IMR-90 (cell line): ENCODE measurements around the gene P2RX5. TPM values are rescaled to one million over a fixed set of nuclear protein-coding genes. Genes with fewer than 3 reads are reported as not detected.
A peak's percentile ranks its signal among the peaks of the same experiment; 100 is the strongest.

ENCODE experiments used
- ATAC-seq: fragments of 200-7000 bp; cut with Tn5 transposase; 2 replicates; pipeline ENCODE4 v1.9.1; 2020; ENCODE audit warnings: low read depth, mild to moderate bottlenecking, moderate library complexity
- BruUV-seq: library from RNA; stranded (reverse); fragments of 400-500 nt; replicated peaks from 2 replicates; lab custom pipeline; 2021; lab: Mats Ljungman, UMichigan
- CTCF ChIA-PET: fragments of 300-600 bp; formaldehyde crosslinking; extraction: SDS; loops from one replicate; lab custom pipeline; 2021; ENCODE audit warnings: antibody characterized with exemption; lab: Yijun Ruan, JAX
- POLR2A ChIA-PET: fragments of 300-600 bp; sonication (Branson Sonifier 250); formaldehyde crosslinking; loops from one replicate; lab custom pipeline; 2022; ENCODE audit warnings: antibody characterized with exemption; ENCODE audit not compliant: unreplicated experiment; lab: Charles Lee
- DNase-seq: peaks from one replicate; pipeline ENCODE4 v3.0.0; 2013
- H2AFZ ChIP-seq: replicated peaks from 2 replicates; pipeline ENCODE3; 2013; ENCODE audit warnings: low read length, mild to moderate bottlenecking; ENCODE audit not compliant: poor library complexity
- H2AK5ac ChIP-seq: 2 replicates; pipeline ENCODE4 v1.6.1; 2013; ENCODE audit warnings: low read depth, low read length, inconsistent platforms
- H2AK9ac ChIP-seq: replicated peaks from 2 replicates; pipeline ENCODE3; 2013; ENCODE audit warnings: mild to moderate bottlenecking, low read depth, low read length, moderate library complexity; ENCODE audit not compliant: poor library complexity
- H2BK120ac ChIP-seq: 2 replicates; pipeline ENCODE4 v1.6.1; 2013; ENCODE audit warnings: low read depth, low read length, inconsistent platforms
- H2BK15ac ChIP-seq: 3 replicates; pipeline ENCODE4 v1.6.1; 2013; ENCODE audit warnings: low read depth, low read length, inconsistent platforms
- H2BK20ac ChIP-seq: 2 replicates; pipeline ENCODE4 v1.6.1; 2013; ENCODE audit warnings: low read depth, mild to moderate bottlenecking, inconsistent platforms, low read length, moderate library complexity
- H2BK5ac ChIP-seq: 2 replicates; pipeline ENCODE4 v1.6.1; 2013; ENCODE audit warnings: mild to moderate bottlenecking, low read depth, low read length, inconsistent platforms; ENCODE audit not compliant: poor library complexity, severe bottlenecking
- H3K14ac ChIP-seq: replicated peaks from 2 replicates; pipeline ENCODE4 v1.6.1; 2013; ENCODE audit warnings: low read depth, low read length, inconsistent platforms
- H3K18ac ChIP-seq: 2 replicates; pipeline ENCODE4 v1.6.1; 2013; ENCODE audit warnings: low read depth, low read length, control low read depth
- H3K23ac ChIP-seq: 2 replicates; pipeline ENCODE4 v1.6.1; 2013; ENCODE audit warnings: low read depth, low read length, inconsistent platforms
- H3K27ac ChIP-seq: 2 replicates; pipeline ENCODE4 v1.5.1; 2013; ENCODE audit warnings: mild to moderate bottlenecking, control low read depth, low read length; ENCODE audit not compliant: insufficient read depth
- H3K27me3 ChIP-seq: 2 replicates; pipeline ENCODE4 v1.6.1; 2013; ENCODE audit warnings: low read length; ENCODE audit not compliant: control insufficient read depth, insufficient read depth
- H3K36me3 ChIP-seq: 2 replicates; pipeline ENCODE4 v1.6.1; 2013; ENCODE audit warnings: low read length, mixed read lengths; ENCODE audit not compliant: control insufficient read depth, insufficient read depth
- H3K4ac ChIP-seq: 2 replicates; pipeline ENCODE4 v1.6.1; 2013; ENCODE audit warnings: low read depth, low read length, inconsistent platforms
- H3K4me1 ChIP-seq: 2 replicates; pipeline ENCODE4 v1.6.1; 2013; ENCODE audit warnings: low read length, mixed read lengths; ENCODE audit not compliant: control insufficient read depth, insufficient read depth
- H3K4me2 ChIP-seq: 2 replicates; pipeline ENCODE4 v1.6.1; 2013; ENCODE audit warnings: low read depth, mild to moderate bottlenecking, control low read depth, low read length, moderate library complexity
- H3K4me3 ChIP-seq: 2 replicates; pipeline ENCODE4 v1.5.1; 2013; ENCODE audit warnings: low read depth, mild to moderate bottlenecking, control low read depth, low read length, moderate library complexity; ENCODE audit not compliant: insufficient read depth
- H3K56ac ChIP-seq: 2 replicates; pipeline ENCODE4 v1.6.1; 2013; ENCODE audit warnings: low read length, inconsistent platforms; ENCODE audit not compliant: insufficient read depth; ENCODE audit errors: extremely low read depth
- H3K79me1 ChIP-seq, 2 experiments: 2 replicates each; pipeline ENCODE4 v1.6.1; 2013; ENCODE audit warnings: low read length in 2 of 2, inconsistent platforms in 1 of 2, low read depth in 1 of 2
- H3K9ac ChIP-seq: 2 replicates; pipeline ENCODE4 v1.6.1; 2013; ENCODE audit warnings: low read depth, low read length, control low read depth
- H3K9me1 ChIP-seq: 2 replicates; pipeline ENCODE4 v1.6.1; 2013; ENCODE audit warnings: low read length, inconsistent platforms; ENCODE audit not compliant: insufficient read depth
- H3K9me3 ChIP-seq: 2 replicates; pipeline ENCODE4 v1.6.1; 2013; ENCODE audit warnings: low read length; ENCODE audit not compliant: control insufficient read depth, insufficient read depth
- H4K20me1 ChIP-seq: 2 replicates; pipeline ENCODE4 v1.6.1; 2013; ENCODE audit warnings: low read length, inconsistent platforms; ENCODE audit not compliant: insufficient read depth
- H4K5ac ChIP-seq: 2 replicates; pipeline ENCODE4 v1.6.1; 2013; ENCODE audit warnings: mild to moderate bottlenecking, low read depth, low read length, control low read depth
- H4K8ac ChIP-seq, 2 experiments: 2 replicates each; pipeline ENCODE4 v1.6.1; 2013; ENCODE audit warnings: low read depth in 2 of 2, low read length in 2 of 2, control low read depth in 1 of 2, inconsistent platforms in 1 of 2
- H4K91ac ChIP-seq: 2 replicates; pipeline ENCODE4 v1.6.1; 2013; ENCODE audit warnings: low read depth, low read length, inconsistent platforms; ENCODE audit not compliant: insufficient read depth
- WGBS, 2 experiments: methylation state at CpG; one replicate each; pipeline versions ENCODE4 v1.1.5 to v1.1.7; 2013; ENCODE audit warnings: missing lambda C conversion rate in 2 of 2; ENCODE audit not compliant: insufficient read length in 1 of 2; ENCODE audit errors: extremely low coverage in 2 of 2; 5-methylcytosine and 5-hydroxymethylcytosine counted together
- dilution Hi-C: fragments of 300-500 bp; cut with HindIII; formaldehyde crosslinking; loops from one replicate; pipeline ENCODE4 v1.14.3; 2018; ENCODE audit warnings: low sequenced_read_pairs; ENCODE audit not compliant: unreplicated experiment
- in situ Hi-C: fragments of 300-500 bp; cut with MboI; formaldehyde crosslinking; loops from 3 replicates; pipeline ENCODE4 v1.14.3; 2019; ENCODE audit warnings: low sequenced_read_pairs, inconsistent platforms, mixed read lengths
- intact Hi-C: fragments of 100-400 bp; cut with micrococcal nuclease; formaldehyde crosslinking; loops from 2 replicates; pipeline ENCODE4 v1.10.0; 2022
- polyA plus RNA-seq, 3 experiments: library from polyadenylated mRNA; depleted of rRNA; stranded (reverse); fragments of >200 nt; gene quantifications; 2 replicates each; pipeline ENCODE4 v1.2.3, GENCODE V29; 2012; ENCODE audit warnings: low replicate concordance in 1 of 3
- total RNA-seq: library from RNA; depleted of rRNA; stranded (reverse); fragments of >200 nt; gene quantifications from 2 replicates; pipeline ENCODE4 v1.2.3, GENCODE V29; 2012
- TF ChIP-seq, protein P1 (sequence below): fragments of 150-350 bp; IDR thresholded peaks from 2 replicates; pipeline ENCODE4 v1.6.1; 2017; ENCODE audit warnings: mild to moderate bottlenecking, antibody characterized with exemption, low read length, low read depth

P2RX5 gene
- total and polyA plus RNA-seq, 2 of the 4 experiments (the other 2 are of a cell fraction), result 1.8 to 3.7 TPM

GRCh38 chr17:3695129-3695722 is 729 bp downstream of the P2RX5 start:
- Histone ChIP-seq H3K79me1 (no peaks in the 10 kb centered on the region), H3K27me3 (peaks cover 17% of the 10 kb centered on the region), H4K5ac (no peak overlapping the region), H3K9ac (no peak overlapping the region), H2BK5ac (no peak overlapping the region), H3K23ac (peak overlapping the region; percentile 38; the same call in 1 of the 2 replicates), H3K14ac (no peak overlapping the region), H3K18ac (no peak overlapping the region), H2AK5ac (no peak overlapping the region; the same call in 1 of the 2 replicates), H3K4me3 (peak overlapping the region; percentile 79), H3K36me3 (no peaks in the 10 kb centered on the region), H3K56ac (no peak overlapping the region), H2BK20ac (no peak overlapping the region), H4K8ac (no peak overlapping the region), H2BK15ac (no peak overlapping the region), H4K91ac (no peak overlapping the region), H3K9me3 (peaks cover 12% of the 10 kb centered on the region), H2AFZ (peak overlapping the region; percentile 94), H3K4ac (no peak overlapping the region), H2AK9ac (peak overlapping the region; percentile 55), H3K9me1 (no peaks in the 10 kb centered on the region), H4K20me1 (no peaks in the 10 kb centered on the region), H3K27ac (no peak overlapping the region), H2BK120ac (no peak overlapping the region), H3K4me2 (peak overlapping the region; percentile 90), H3K4me1 (peaks cover 4% of the 10 kb centered on the region; the same call in 1 of the 2 replicates)
- dilution Hi-C loops, result no loop called here
- in situ Hi-C loops, result no loop called here
- BruUV-seq, result no TSS peak
- POLR2A ChIA-PET, result no interaction called here
- 0% methylated on average over 3 of the region's 17 CpGs; no CpG with 5 or more reads in 1 of the 2 experiments for WGBS, 2 experiments
- ATAC-seq (peak; percentile 42), DNase-seq (no peak)
- TF ChIP-seq, protein P1, sequence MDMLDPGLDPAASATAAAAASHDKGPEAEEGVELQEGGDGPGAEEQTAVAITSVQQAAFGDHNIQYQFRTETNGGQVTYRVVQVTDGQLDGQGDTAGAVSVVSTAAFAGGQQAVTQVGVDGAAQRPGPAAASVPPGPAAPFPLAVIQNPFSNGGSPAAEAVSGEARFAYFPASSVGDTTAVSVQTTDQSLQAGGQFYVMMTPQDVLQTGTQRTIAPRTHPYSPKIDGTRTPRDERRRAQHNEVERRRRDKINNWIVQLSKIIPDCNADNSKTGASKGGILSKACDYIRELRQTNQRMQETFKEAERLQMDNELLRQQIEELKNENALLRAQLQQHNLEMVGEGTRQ, result no peak
- CTCF ChIA-PET, result interaction anchor here (1.0 to 1.1 kb wide), 2 partner anchors 13 to 37 kb away, joined by 3 read pairs; no protein-coding TSS in a partner anchor
- intact Hi-C loops, result loop anchor here (1.0 kb wide), 1 partner anchor 39 kb away; no protein-coding TSS in a partner anchor
